Activated CD8-positive, alpha-beta memory T cell treated with anti-CD3 and anti-CD28 coated beads, Interleukin-2, amount 50 U/mL, for 1 hour (primary cell): ENCODE results near the gene DENND2A.
"Not testable (repeated sequence)": the region's sequence is repeated elsewhere in the genome, so short reads cannot be mapped to it uniquely, and the experiment has no call there.

Source experiments
- DNase-seq: peaks from one replicate; pipeline ENCODE4 v3.0.0-alpha.2; 2020; ENCODE audit errors: extremely low read depth

DENND2A gene

GRCh38 chr7:140673774-140674155 is 33.2 kb upstream of the DENND2A start:
- no peak for DNase-seq

- no peak for DNase-seq
Measured at GRCh38 chr7:140673063-140673773, 32.6 kb upstream of the DENND2A start.

DNA sequence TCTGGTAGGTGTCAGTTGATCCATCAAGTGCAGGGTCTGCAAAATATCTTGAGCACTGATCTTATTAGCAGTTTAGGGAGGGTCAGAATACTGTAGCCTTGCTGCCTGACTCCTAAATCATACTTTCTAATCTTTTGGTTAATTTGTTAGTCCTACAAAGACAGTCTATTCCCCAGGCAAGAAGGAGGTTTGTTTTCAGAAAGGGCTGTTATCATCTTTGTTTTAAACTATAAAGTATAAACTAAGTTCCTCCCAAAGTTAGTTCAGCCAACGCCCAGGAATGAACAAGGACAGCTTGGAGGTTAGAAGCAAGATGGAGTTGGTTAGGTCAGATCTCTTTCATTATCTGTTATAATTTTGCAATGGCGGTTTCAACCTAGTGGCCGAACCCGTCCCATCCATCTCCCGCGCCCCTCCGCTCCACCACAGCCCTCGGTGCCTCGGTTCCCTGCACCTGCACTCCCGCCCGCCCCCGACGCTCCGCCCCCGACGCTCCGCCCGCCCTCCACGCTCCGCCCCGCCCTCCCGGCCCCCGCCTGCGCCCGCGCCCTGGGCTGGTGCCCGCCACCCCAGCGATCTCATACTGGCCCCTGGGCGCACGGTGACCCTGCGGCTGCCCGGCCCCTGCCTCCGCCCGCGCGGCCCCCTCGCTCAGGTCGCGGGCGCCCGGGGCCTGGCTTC is 31.9 kb upstream of the DENND2A start, which contains the start of gene ADCK2:
Gene ADCK2, plus strand, starts transcription at position 564 of the 681 bp plus-strand sequence. CDS start 386 bp downstream, outside the sequence.
- DNase-seq, result no peak

- no peak for DNase-seq
Measured at GRCh38 chr7:140671966-140672365, 31.4 kb upstream of the DENND2A start.

- no peak for DNase-seq
Measured at GRCh38 chr7:140670343-140670935, 29.8 kb upstream of the DENND2A start.

- not testable (repeated sequence) for DNase-seq
Measured at GRCh38 chr7:140669862-140670261, 29.2 kb upstream of the DENND2A start.

DNA sequence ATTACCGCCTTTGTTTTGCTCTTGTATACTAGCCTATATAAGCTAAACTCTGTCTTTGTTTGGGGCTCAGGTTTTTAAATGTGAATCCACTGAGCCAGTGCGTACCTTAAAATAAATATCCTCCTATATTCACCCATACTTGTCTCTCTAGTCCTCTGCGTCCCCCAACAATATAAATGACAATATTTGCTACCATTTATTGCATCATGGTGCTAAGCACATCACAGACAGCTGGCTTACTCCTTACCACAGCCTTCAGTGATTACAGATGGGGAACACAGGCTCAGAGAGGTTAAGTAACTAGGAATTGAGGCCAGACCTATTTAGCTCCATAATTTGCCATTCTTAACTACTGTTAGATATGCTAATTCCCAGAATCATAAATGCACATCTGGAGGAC is 28.7 kb upstream of the DENND2A start:
- DNase-seq, result no peak

- no peak for DNase-seq
Measured at GRCh38 chr7:140668641-140669040, 28.0 kb upstream of the DENND2A start.

GRCh38 chr7:140667476-140667875 is 26.9 kb upstream of the DENND2A start:
- DNase-seq, result no peak

DNA sequence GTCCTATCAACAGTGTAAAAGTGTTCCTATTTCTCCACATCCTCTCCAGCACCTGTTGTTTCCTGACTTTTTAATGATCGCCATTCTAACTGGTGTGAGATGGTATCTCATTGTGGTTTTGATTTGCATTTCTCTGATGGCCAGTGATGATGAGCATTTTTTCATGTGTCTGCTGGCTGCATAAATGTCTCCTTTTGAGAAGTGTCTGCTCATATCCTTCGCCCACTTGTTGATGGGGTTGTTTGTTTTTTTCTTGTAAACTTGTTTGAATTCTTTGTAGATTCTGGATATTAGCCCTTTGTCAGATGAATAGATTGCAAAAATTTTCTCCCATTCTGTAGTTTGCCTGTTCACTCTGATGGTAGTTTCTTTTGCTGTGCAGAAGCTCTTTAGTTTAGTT is 22.3 kb upstream of the DENND2A start:
- not testable (repeated sequence) for DNase-seq

DNA sequence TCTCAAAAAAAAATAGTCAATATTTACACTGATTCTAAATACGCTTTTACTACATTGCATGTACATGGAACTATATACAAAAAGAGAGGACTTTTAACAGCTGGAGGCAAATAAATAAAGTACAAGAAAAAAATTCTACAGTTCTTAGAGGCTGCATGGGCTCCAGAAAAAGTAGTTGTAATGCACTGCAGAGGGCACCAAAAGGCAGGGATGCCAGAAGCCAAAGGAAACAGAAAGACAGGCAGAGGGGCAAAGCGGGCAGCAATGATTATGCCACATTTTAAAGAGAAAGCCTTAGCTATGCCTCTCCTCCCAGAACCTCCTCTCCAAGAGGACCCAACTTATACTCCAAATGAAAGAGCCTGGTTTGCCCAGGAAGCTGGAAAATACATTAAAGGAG is 20.5 kb upstream of the DENND2A start:
- DNase-seq, result no peak

DNA sequence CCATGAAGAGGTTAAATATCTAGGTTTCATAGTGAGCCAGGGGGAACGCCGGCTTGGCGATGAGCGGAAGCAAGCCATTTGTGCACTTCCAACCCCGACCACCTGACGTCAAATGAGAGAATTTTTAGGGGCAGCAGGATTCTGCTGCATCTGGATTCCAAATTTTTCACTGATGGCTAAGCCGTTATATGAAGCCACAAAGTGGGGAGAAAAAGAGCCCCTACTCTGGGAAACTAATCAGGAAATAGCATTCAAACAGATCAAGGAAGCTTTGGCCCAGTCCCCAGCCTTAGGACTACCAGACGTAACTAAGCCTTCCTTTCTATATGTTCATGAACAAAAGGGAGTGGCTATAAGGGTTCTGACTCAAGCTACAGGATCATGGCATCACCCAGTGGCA is 19.2 kb upstream of the DENND2A start:
- no peak for DNase-seq

DNA sequence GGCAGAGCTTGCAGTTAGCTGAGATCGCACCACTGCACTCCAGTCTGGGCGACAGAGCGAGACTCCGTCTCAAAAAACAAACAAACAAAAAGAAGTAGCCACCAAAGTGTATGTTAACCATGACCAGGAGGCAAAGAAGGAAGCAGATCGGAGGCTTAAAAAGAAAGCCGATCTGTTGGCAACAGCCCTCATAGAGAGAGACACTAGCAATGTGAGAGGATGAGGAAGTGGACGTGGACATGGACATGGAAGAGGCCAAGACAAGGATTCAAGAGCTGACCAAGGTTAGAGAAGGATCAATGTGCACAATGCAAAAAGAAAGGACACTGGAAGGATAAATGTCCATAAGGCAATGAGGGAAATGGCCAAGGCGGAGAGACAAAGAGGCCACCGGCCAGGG is 17.3 kb upstream of the DENND2A start:
- no peak for DNase-seq

- DNase-seq, result no peak
Measured at GRCh38 chr7:140656548-140657515, 16.2 kb upstream of the DENND2A start.

GRCh38 chr7:140655511-140656408 is 15.1 kb upstream of the DENND2A start:
- no peak for DNase-seq

- no peak for DNase-seq
Measured at GRCh38 chr7:140654661-140655060, 14.0 kb upstream of the DENND2A start.

- DNase-seq, result no peak
Measured at GRCh38 chr7:140654109-140654387, 13.4 kb upstream of the DENND2A start.

DNA sequence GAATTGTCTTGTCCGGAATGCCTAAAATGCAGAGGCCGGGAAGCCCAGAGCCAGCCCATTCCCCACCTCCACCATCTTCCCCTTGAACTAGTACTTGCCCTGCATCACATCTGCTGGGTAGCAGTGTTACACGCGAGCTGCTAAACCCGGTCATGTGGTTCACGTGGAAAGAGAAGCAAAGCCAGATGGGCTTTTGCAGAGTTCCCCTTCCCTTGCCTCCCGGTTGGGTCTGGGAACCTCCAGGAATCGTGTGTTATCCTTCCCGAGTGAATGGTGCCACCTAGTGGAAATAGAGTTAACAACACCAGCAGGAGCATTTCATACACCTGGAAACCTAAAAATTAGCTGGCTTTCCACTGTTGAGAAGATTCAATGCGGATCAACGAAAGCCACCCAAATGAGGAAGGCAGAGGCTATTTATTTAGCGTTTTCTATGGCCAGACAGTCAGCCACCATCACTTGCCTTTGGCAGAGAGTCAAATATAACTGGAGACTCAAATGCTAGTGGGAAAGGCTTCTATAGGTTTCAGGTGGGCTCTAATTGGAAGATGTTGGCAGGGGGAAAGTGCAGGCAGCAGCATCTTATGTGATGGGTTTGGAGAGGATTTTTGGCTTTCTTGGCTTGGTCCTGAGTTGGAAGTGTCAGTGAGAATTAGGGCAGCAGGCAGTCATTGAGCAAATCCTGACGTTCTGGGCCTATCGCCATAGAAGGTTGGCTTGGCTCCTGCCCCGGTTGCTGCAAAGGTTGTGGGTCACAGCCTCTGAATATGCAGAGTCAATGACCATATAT is 12.9 kb upstream of the DENND2A start:
- DNase-seq, result no peak

- no peak for DNase-seq
Measured at GRCh38 chr7:140650367-140650766, 9.8 kb upstream of the DENND2A start.

DNA sequence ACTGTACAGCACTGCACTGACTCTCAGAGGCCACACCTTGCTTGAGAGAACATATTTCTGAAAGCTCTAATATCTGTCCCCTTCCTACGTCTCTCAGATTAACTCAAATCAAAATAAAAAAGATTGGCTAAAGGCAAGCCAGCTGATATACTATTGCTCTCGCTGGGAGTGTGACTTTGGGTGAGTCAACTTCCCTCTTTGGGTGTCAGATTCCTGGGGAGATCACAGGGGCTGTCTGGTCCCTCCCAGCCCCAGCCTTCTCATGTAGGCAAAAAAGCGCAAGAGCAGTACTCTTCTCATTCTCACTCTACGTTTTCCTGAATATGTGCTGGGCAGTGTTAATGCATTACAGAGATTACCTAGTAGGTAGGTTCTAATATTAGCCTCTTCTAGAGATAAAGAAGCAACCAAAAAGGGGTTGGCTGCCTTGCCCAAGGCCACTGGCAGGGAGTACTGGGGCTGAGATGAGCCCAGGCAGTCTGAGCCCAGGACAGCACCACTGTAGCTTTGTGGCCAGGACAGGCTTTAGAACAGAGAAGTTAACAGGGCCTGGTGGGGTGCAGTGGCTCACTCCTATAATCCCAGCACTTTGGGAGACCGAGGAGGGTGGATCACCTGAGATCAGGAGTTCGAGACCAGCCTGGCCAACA is 9.1 kb upstream of the DENND2A start:
- no peak for DNase-seq
